ENCODE data around the gene NHS.

The NHS gene

GRCh38 chrX:17622331-17622730, 247.3 kb downstream of the NHS start:
- no peaks in the 10 kb centered on the region for H3K36me3 ChIP-seq (replicated peaks; ENCODE audit: insufficient read depth, low read length)
- no peak overlapping the region for H2AFZ ChIP-seq (ENCODE audit: low read length)
- H4K20me1 ChIP-seq (ENCODE audit: insufficient read depth, low read length), result no peaks in the 10 kb centered on the region
- no peak overlapping the region for H3K4me2 ChIP-seq (ENCODE audit: low read depth, low read length)
- H3F3A ChIP-seq (ENCODE audit: insufficient read depth, low read length), result no peaks in the 10 kb centered on the region
- no peak overlapping the region for H3K27ac ChIP-seq (ENCODE audit: low read length)
- H3K9ac ChIP-seq (ENCODE audit: low read length), result no peak overlapping the region
- H3K27me3 ChIP-seq (replicated peaks; ENCODE audit: insufficient read depth, low read length), result no peaks in the 10 kb centered on the region
- no peaks in the 10 kb centered on the region for H3K9me2 ChIP-seq (replicated peaks; ENCODE audit: insufficient read depth, low read length)
- no peaks in the 10 kb centered on the region for H3K9me3 ChIP-seq (replicated peaks; ENCODE audit: insufficient read depth, low read length)
- peaks cover 10% of the 10 kb centered on the region for H3K4me1 ChIP-seq (ENCODE audit: low read length)
- DNase-seq, result no peak
- no peak for TF ChIP-seq EZH2 (optimal IDR thresholded peaks at IDR 0.05; ENCODE audit: low read depth, low read length)
- no peak for TF ChIP-seq CTCF (IDR thresholded peaks at IDR 0.05; ENCODE audit: low read length)
- TF ChIP-seq EZH2phosphoT487 (IDR thresholded peaks at IDR 0.05; ENCODE audit: low read length), result no peak
- no peak overlapping the region for H3K4me3 ChIP-seq (ENCODE audit: low read length)
- H3K79me2 ChIP-seq (ENCODE audit: low read length), result no peaks in the 10 kb centered on the region

GRCh38 chrX:17623750-17624149, 248.8 kb downstream of the NHS start:
- Histone ChIP-seq H3K9me2 (replicated peaks; ENCODE audit: insufficient read depth, low read length) (no peaks in the 10 kb centered on the region), H3K4me2 (ENCODE audit: low read depth, low read length) (no peak overlapping the region), H2AFZ (ENCODE audit: low read length) (no peak overlapping the region), H3K9me3 (replicated peaks; ENCODE audit: insufficient read depth, low read length) (no peaks in the 10 kb centered on the region), H4K20me1 (ENCODE audit: insufficient read depth, low read length) (no peaks in the 10 kb centered on the region), H3K36me3 (replicated peaks; ENCODE audit: insufficient read depth, low read length) (no peaks in the 10 kb centered on the region), H3K79me2 (ENCODE audit: low read length) (no peaks in the 10 kb centered on the region), H3K4me1 (ENCODE audit: low read length) (peaks cover 10% of the 10 kb centered on the region), H3K27me3 (replicated peaks; ENCODE audit: insufficient read depth, low read length) (no peaks in the 10 kb centered on the region), H3F3A (ENCODE audit: insufficient read depth, low read length) (no peaks in the 10 kb centered on the region), H3K9ac (ENCODE audit: low read length) (no peak overlapping the region), H3K4me3 (ENCODE audit: low read length) (no peak overlapping the region), H3K27ac (ENCODE audit: low read length) (no peak overlapping the region)
- DNase-seq, result no peak
- TF ChIP-seq EZH2phosphoT487 (IDR thresholded peaks at IDR 0.05; ENCODE audit: low read length), result no peak
- TF ChIP-seq EZH2 (optimal IDR thresholded peaks at IDR 0.05; ENCODE audit: low read depth, low read length), result no peak
- no peak for TF ChIP-seq CTCF (IDR thresholded peaks at IDR 0.05; ENCODE audit: low read length)

- H3K4me1 ChIP-seq (ENCODE audit: low read length), result peaks cover 3% of the 10 kb centered on the region; the same call in 1 of the 2 replicates
- TF ChIP-seq EZH2 (optimal IDR thresholded peaks at IDR 0.05; ENCODE audit: low read depth, low read length), result no peak
- TF ChIP-seq CTCF (IDR thresholded peaks at IDR 0.05; ENCODE audit: low read length), result no peak
- no peak for TF ChIP-seq EZH2phosphoT487 (IDR thresholded peaks at IDR 0.05; ENCODE audit: low read length)
- H3K4me2 ChIP-seq (ENCODE audit: low read depth, low read length), result no peak overlapping the region
- H2AFZ ChIP-seq (ENCODE audit: low read length), result no peak overlapping the region
- no peak for DNase-seq
- no peaks in the 10 kb centered on the region for H4K20me1 ChIP-seq (ENCODE audit: insufficient read depth, low read length)
- H3K79me2 ChIP-seq (ENCODE audit: low read length), result no peaks in the 10 kb centered on the region
- no peak overlapping the region for H3K27ac ChIP-seq (ENCODE audit: low read length)
- no peaks in the 10 kb centered on the region for H3K36me3 ChIP-seq (replicated peaks; ENCODE audit: insufficient read depth, low read length)
- H3K9me3 ChIP-seq (replicated peaks; ENCODE audit: insufficient read depth, low read length), result no peaks in the 10 kb centered on the region
- no peak overlapping the region for H3K4me3 ChIP-seq (ENCODE audit: low read length)
- no peak overlapping the region for H3K9ac ChIP-seq (ENCODE audit: low read length)
- no peaks in the 10 kb centered on the region for H3K9me2 ChIP-seq (replicated peaks; ENCODE audit: insufficient read depth, low read length)
- no peaks in the 10 kb centered on the region for H3F3A ChIP-seq (ENCODE audit: insufficient read depth, low read length)
- no peaks in the 10 kb centered on the region for H3K27me3 ChIP-seq (replicated peaks; ENCODE audit: insufficient read depth, low read length)
Measured at GRCh38 chrX:17627026-17627425, 252.0 kb downstream of the NHS start.
